Large intestine (tissue), 3 donors: ENCODE results near the gene HGF. TPM values are rescaled to one million over a fixed set of nuclear protein-coding genes. Genes with fewer than 3 reads are reported as not detected.

ENCODE experiments used
- DNase-seq, 2 donors: peaks; one replicate each; pipeline versions ENCODE4 v3.0.0 to v3.0.0-alpha.2; 2013
- H3K27ac ChIP-seq: one replicate; pipeline ENCODE4 v1.5.1; 2013; ENCODE audit warnings: low read length
- H3K27me3 ChIP-seq: 2 replicates; pipeline ENCODE4 v1.6.1; 2013; ENCODE audit warnings: low read length; ENCODE audit not compliant: control insufficient read depth, insufficient read depth
- H3K36me3 ChIP-seq: 2 replicates; pipeline ENCODE4 v1.6.1; 2013; ENCODE audit warnings: low read length; ENCODE audit not compliant: control insufficient read depth, insufficient read depth
- H3K4me1 ChIP-seq: one replicate; pipeline ENCODE4 v1.6.1; 2013; ENCODE audit warnings: low read length; ENCODE audit not compliant: control insufficient read depth, insufficient read depth
- H3K4me3 ChIP-seq: one replicate; pipeline ENCODE4 v1.5.1; 2013; ENCODE audit warnings: low read length
- H3K9me3 ChIP-seq: one replicate; pipeline ENCODE4 v1.6.1; 2013; ENCODE audit warnings: mild to moderate bottlenecking, low read depth, low read length, moderate library complexity; ENCODE audit not compliant: control insufficient read depth
- WGBS: methylation state at CpG from one replicate; pipeline ENCODE4 v1.1.5; 2013; ENCODE audit warnings: low lambda C conversion rate; ENCODE audit not compliant: insufficient coverage; 5-methylcytosine and 5-hydroxymethylcytosine counted together
- polyA plus RNA-seq: library from polyadenylated mRNA; unstranded; fragments of 120-200 nt; gene quantifications from one replicate; pipeline ENCODE4 v1.2.1, GENCODE V29; 2013

Gene HGF
- polyA plus RNA-seq, 1 donor = 2.8 TPM

- H3K27ac ChIP-seq = no peak overlapping the region
- H3K4me3 ChIP-seq = no peak overlapping the region
- H3K4me1 ChIP-seq = no peaks in the 10 kb centered on the region
- H3K27me3 ChIP-seq = no peaks in the 10 kb centered on the region
- no peaks in the 10 kb centered on the region for H3K9me3 ChIP-seq
- DNase-seq = no peak
- WGBS = 87% methylated on average over 2 of the region's 3 CpGs
- H3K36me3 ChIP-seq = no peaks in the 10 kb centered on the region
Observed at GRCh38 chr7:81665236-81665635, 104.6 kb downstream of the HGF start.

- Histone ChIP-seq H3K4me1 (no peaks in the 10 kb centered on the region), H3K27me3 (no peaks in the 10 kb centered on the region), H3K9me3 (no peaks in the 10 kb centered on the region), H3K4me3 (no peak overlapping the region), H3K36me3 (no peaks in the 10 kb centered on the region), H3K27ac (no peak overlapping the region)
- no peak for DNase-seq
- WGBS = no CpG with 5 or more reads among the region's 3 CpGs
Observed at GRCh38 chr7:81664304-81664703, 105.5 kb downstream of the HGF start.

- Histone ChIP-seq H3K27ac (no peak overlapping the region), H3K9me3 (no peaks in the 10 kb centered on the region), H3K4me3 (no peak overlapping the region), H3K4me1 (no peaks in the 10 kb centered on the region), H3K27me3 (no peaks in the 10 kb centered on the region), H3K36me3 (no peaks in the 10 kb centered on the region)
- no CpG with 5 or more reads among the region's 1 CpG for WGBS
- DNase-seq = no peak
Observed at GRCh38 chr7:81662531-81662930, 107.3 kb downstream of the HGF start.

GRCh38 chr7:81659697-81660395 is 110.0 kb downstream of the HGF start:
- no peaks in the 10 kb centered on the region for H3K9me3 ChIP-seq
- H3K4me3 ChIP-seq = no peak overlapping the region
- no CpG with 5 or more reads among the region's 3 CpGs for WGBS
- no peak for DNase-seq
- no peaks in the 10 kb centered on the region for H3K36me3 ChIP-seq
- H3K4me1 ChIP-seq = no peaks in the 10 kb centered on the region
- no peak overlapping the region for H3K27ac ChIP-seq
- no peaks in the 10 kb centered on the region for H3K27me3 ChIP-seq

GRCh38 chr7:81657551-81657950 is 112.3 kb downstream of the HGF start:
- Histone ChIP-seq H3K4me3 (no peak overlapping the region), H3K4me1 (no peaks in the 10 kb centered on the region), H3K27me3 (no peaks in the 10 kb centered on the region), H3K27ac (no peak overlapping the region), H3K36me3 (no peaks in the 10 kb centered on the region), H3K9me3 (no peaks in the 10 kb centered on the region)
- no peak for DNase-seq

- H3K36me3 ChIP-seq = no peaks in the 10 kb centered on the region
- no peak overlapping the region for H3K4me3 ChIP-seq
- no peaks in the 10 kb centered on the region for H3K9me3 ChIP-seq
- no peaks in the 10 kb centered on the region for H3K27me3 ChIP-seq
- no peak for DNase-seq
- no peak overlapping the region for H3K27ac ChIP-seq
- no peaks in the 10 kb centered on the region for H3K4me1 ChIP-seq
- WGBS = 100% methylated on average over 1 of the region's 1 CpG
Observed at GRCh38 chr7:81655271-81655670, 114.6 kb downstream of the HGF start.

- Histone ChIP-seq H3K4me3 (no peak overlapping the region), H3K27ac (no peak overlapping the region), H3K36me3 (no peaks in the 10 kb centered on the region), H3K9me3 (no peaks in the 10 kb centered on the region), H3K4me1 (no peaks in the 10 kb centered on the region), H3K27me3 (no peaks in the 10 kb centered on the region)
- WGBS = 91% methylated on average over 1 of the region's 1 CpG
- DNase-seq = no peak
Observed at GRCh38 chr7:81652225-81652624, 117.6 kb downstream of the HGF start.
